Keratinocyte (primary cell): Measurements from ENCODE around the gene TRPT1. TPM values are rescaled to one million over a fixed set of nuclear protein-coding genes. Genes with fewer than 3 reads are reported as not detected.

ENCODE experiments used
- DNase-seq: peaks from one replicate; pipeline ENCODE4 v3.0.0-alpha.2; 2011; ENCODE audit warnings: low read depth, missing footprints, low spot score
- FAIRE-seq: peaks from 2 replicates; lab custom pipeline; 2011; peaks lifted over from hg19 to GRCh38; lab: Jason Lieb, UNC
- H2AFZ ChIP-seq: 2 replicates; pipeline ENCODE4 v1.6.0; 2012; ENCODE audit warnings: low read length, control low read depth, inconsistent platforms; ENCODE audit not compliant: control insufficient read depth
- H3K27ac ChIP-seq: 2 replicates; pipeline ENCODE4 v1.5.1; 2011; ENCODE audit warnings: low read length; ENCODE audit not compliant: control insufficient read depth, insufficient read depth
- H3K27me3 ChIP-seq: 3 replicates; pipeline ENCODE4 v1.6.0; 2011; ENCODE audit warnings: low read length; ENCODE audit not compliant: control insufficient read depth, insufficient read depth; ENCODE audit errors: extremely low read depth
- H3K36me3 ChIP-seq, 2 experiments: 2 replicates in 1 of 2; 3 replicates in 1 of 2; pipeline ENCODE4 v1.5.1; 2011; ENCODE audit warnings: low read length in 2 of 2, mild to moderate bottlenecking in 1 of 2; ENCODE audit not compliant: control insufficient read depth in 2 of 2, insufficient read depth in 2 of 2; ENCODE audit errors: extremely low read depth in 1 of 2
- H3K4me1 ChIP-seq: 3 replicates; pipeline ENCODE4 v1.5.1; 2011; ENCODE audit warnings: low read length; ENCODE audit not compliant: control insufficient read depth, insufficient read depth; ENCODE audit errors: extremely low read depth
- H3K4me2 ChIP-seq: 3 replicates; pipeline ENCODE4 v1.6.0; 2011; ENCODE audit warnings: low read depth, low read length; ENCODE audit not compliant: control insufficient read depth, insufficient read depth; ENCODE audit errors: extremely low read depth
- H3K4me3 ChIP-seq, 3 experiments: fragments of 200-600 bp in 1 of 3; sonication (generic) in 1 of 3; 2 replicates in 2 of 3; 3 replicates in 1 of 3; pipeline ENCODE4 v1.5.1; 2011 to 2016; ENCODE audit warnings: low read length in 3 of 3, mild to moderate bottlenecking in 3 of 3, control low read depth in 2 of 3, inconsistent platforms in 1 of 3, low read depth in 1 of 3, mixed read lengths in 1 of 3, mixed run types in 1 of 3, moderate library complexity in 1 of 3; ENCODE audit not compliant: control insufficient read depth in 2 of 3, insufficient read depth in 2 of 3; ENCODE audit errors: extremely low read depth in 1 of 3
- H3K79me2 ChIP-seq: 2 replicates; pipeline ENCODE4 v1.6.0; 2012; ENCODE audit warnings: low read length; ENCODE audit not compliant: control insufficient read depth, insufficient read depth
- H3K9ac ChIP-seq: 3 replicates; pipeline ENCODE4 v1.6.0; 2011; ENCODE audit warnings: low read length; ENCODE audit not compliant: control insufficient read depth, insufficient read depth; ENCODE audit errors: extremely low read depth
- H3K9me1 ChIP-seq: 3 replicates; pipeline ENCODE4 v1.6.0; 2011; ENCODE audit warnings: low read length; ENCODE audit not compliant: control insufficient read depth, insufficient read depth; ENCODE audit errors: extremely low read depth
- H3K9me3 ChIP-seq: 2 replicates; pipeline ENCODE4 v1.5.1; 2012; ENCODE audit warnings: low read depth, low read length; ENCODE audit not compliant: control insufficient read depth
- H4K20me1 ChIP-seq: 3 replicates; pipeline ENCODE4 v1.6.0; 2011; ENCODE audit warnings: low read length; ENCODE audit not compliant: control insufficient read depth, insufficient read depth; ENCODE audit errors: extremely low read depth
- EZH2 ChIP-seq: IDR thresholded peaks from one replicate; pipeline ENCODE4 v1.6.1; 2012; ENCODE audit warnings: inconsistent platforms, mild to moderate bottlenecking, low read length, moderate library complexity
- dilution Hi-C: fragments of 300-500 bp; cut with MboI; formaldehyde crosslinking; loops from one replicate; pipeline ENCODE4 v1.7.0; 2020; ENCODE audit warnings: low sequenced_read_pairs; ENCODE audit not compliant: extremely low pct_ligation_motif_present
- polyA plus RNA-seq, 5 experiments: library from polyadenylated mRNA; depleted of rRNA in 3 of 5; stranded (reverse) in 3 of 5; stranded (forward) in 1 of 5; unstranded in 1 of 5; fragments of >200 nt; gene quantifications; 1 replicate in 1 of 5; 2 replicates in 3 of 5; 3 replicates in 1 of 5; pipeline versions ENCODE4 v1.2.1 to v1.2.3, GENCODE V29; 2011 to 2012; ENCODE audit warnings: missing spikeins in 2 of 5, low read depth in 1 of 5, low replicate concordance in 1 of 5
- TF ChIP-seq, protein P1 (sequence below), 3 experiments: IDR thresholded peaks in 1 of 3; conservative IDR thresholded peaks in 1 of 3; optimal IDR thresholded peaks in 1 of 3; 2 replicates in 2 of 3; 3 replicates in 1 of 3; pipeline versions ENCODE3 to v1.5.1; 2011; ENCODE audit warnings: low read length in 3 of 3, mild to moderate bottlenecking in 3 of 3, moderate library complexity in 2 of 3, control low read depth in 1 of 3, inconsistent platforms in 1 of 3; ENCODE audit not compliant: insufficient read depth in 2 of 3; ENCODE audit errors: extremely low read depth in 1 of 3

TRPT1 gene
- polyA plus RNA-seq, 1 donor (not counting 4 experiments of a cell fraction or from before 2014, with no cell fraction given), result 15.5 TPM

DNA sequence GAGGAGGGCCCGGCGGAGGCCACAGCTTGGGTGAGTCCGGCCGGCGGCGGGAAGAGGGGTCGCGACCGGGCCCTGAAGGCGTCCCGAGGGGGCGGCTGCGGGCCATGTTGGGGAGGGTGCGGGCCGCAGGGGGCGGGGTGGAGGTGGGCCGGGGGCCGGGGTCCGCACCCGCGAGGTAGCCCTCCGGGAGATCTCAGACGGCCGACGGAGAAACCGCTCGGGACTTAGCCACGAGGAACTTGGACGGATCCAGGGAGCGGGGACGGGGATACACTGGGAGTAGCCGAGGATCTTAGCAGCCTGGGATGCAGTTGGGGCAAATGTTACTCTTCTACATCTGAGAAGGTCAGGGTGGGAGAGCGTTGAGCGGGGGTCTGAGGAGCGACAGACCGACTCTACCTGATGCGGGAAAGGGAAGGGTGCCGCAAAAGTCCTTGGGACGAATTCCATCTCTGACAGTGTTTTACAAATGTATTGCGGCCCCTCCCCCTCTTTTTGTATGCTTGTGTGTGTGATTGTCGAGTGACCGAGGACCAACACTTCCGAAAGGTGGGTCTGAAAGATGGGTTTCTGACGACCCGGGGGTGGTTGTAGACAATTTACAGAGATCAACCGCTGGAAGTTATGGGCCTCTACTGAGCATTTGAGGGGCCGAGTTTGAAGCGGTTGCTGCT, 39.4 kb downstream of the TRPT1 start:
- no peak overlapping the region for H3K4me3 ChIP-seq
- no peaks in the 10 kb centered on the region for H3K9me3 ChIP-seq
- H3K4me2 ChIP-seq, result no peak overlapping the region
- H3K27me3 ChIP-seq, result no peaks in the 10 kb centered on the region
- no peak overlapping the region for H3K9ac ChIP-seq
- H2AFZ ChIP-seq, result no peak overlapping the region
- H3K4me1 ChIP-seq, result peaks cover 13% of the 10 kb centered on the region
- H4K20me1 ChIP-seq, result peaks cover 7% of the 10 kb centered on the region
- H3K9me1 ChIP-seq, result no peaks in the 10 kb centered on the region
- H3K36me3 ChIP-seq, result peaks cover 2 to 12% of the 10 kb centered on the region in 2 experiments
- DNase-seq, result no peak
- FAIRE-seq, result no peak
- H3K79me2 ChIP-seq, result peaks cover 35% of the 10 kb centered on the region
- H3K27ac ChIP-seq, result peak overlapping the region; percentile 61
- TF ChIP-seq, protein P1, sequence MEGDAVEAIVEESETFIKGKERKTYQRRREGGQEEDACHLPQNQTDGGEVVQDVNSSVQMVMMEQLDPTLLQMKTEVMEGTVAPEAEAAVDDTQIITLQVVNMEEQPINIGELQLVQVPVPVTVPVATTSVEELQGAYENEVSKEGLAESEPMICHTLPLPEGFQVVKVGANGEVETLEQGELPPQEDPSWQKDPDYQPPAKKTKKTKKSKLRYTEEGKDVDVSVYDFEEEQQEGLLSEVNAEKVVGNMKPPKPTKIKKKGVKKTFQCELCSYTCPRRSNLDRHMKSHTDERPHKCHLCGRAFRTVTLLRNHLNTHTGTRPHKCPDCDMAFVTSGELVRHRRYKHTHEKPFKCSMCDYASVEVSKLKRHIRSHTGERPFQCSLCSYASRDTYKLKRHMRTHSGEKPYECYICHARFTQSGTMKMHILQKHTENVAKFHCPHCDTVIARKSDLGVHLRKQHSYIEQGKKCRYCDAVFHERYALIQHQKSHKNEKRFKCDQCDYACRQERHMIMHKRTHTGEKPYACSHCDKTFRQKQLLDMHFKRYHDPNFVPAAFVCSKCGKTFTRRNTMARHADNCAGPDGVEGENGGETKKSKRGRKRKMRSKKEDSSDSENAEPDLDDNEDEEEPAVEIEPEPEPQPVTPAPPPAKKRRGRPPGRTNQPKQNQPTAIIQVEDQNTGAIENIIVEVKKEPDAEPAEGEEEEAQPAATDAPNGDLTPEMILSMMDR (optimal IDR thresholded peaks at IDR 0.05 in 1 of 3, IDR thresholded peaks at IDR 0.05 in 1 of 3, conservative IDR thresholded peaks at IDR 0.05 in 1 of 3; ENCODE audit: extremely low read depth in 1 of 3, insufficient read depth in 2 of 3, low read length in 3 of 3), result no peak
- no peak for TF ChIP-seq EZH2
- dilution Hi-C loops, result no loop called here

DNA sequence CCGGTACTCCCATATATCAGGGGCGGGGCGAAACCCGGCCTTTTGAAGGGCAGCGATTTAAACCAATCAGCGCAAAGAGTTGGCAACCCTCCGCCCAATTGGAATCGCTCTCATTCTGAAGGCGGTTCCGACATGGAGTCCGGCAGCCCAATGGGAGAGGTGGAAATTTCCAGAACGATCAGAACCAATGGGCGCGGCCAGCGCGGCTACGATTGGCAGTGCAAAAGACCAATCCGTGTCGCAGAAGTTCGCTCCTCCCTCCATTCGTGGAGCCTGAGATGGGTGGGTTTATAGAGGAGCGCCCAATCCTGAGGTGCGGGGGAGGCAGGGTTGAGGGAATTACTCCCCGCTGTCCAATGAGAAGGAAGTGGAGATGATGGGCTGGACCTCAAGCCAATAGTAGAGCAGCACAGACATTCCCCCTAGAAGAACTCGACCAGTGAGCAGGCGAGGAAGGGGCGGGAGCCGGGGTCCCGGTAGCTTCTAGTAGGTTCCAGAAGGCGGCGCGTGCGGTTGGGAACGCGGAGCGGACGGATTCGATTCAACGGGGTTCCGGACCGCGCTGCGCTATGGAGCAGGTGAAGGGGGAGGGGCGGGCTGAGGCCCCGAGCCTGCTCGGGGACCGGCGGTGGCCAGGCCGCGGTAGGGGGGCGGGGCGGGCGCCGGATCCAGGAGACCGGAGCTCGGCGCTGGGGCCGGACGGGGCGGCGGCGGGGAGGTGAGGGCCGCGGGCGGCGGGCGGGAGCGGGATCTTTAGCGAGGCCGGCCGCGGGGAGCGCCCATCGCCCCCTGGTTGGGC, 40.1 kb downstream of the TRPT1 start, which contains the start of gene STIP1:
STIP1 (plus strand) TSS at position 479 of the 799 bp plus-strand sequence; CDS start at position 570, 91 bp downstream.
- Histone ChIP-seq H3K4me3 (peak within 1 kb of the TSS; percentile 76 to 89 (median 88)), H3K4me2 (peak within 1 kb of the TSS; percentile 99), H3K27me3 (no peaks in the 10 kb centered on the region), H3K79me2 (peaks cover 28% of the 10 kb centered on the region), H3K27ac (peak within 1 kb of the TSS; percentile 69), H3K9me3 (no peaks in the 10 kb centered on the region), H3K9me1 (no peaks in the 10 kb centered on the region), H3K4me1 (peaks cover 19% of the 10 kb centered on the region), H3K9ac (peak within 1 kb of the TSS; percentile 78), H4K20me1 (peaks cover 7% of the 10 kb centered on the region), H3K36me3 (peaks cover 0 to 12% of the 10 kb centered on the region in 2 experiments), H2AFZ (peak within 1 kb of the TSS; percentile 74)
- DNase-seq (peak; percentile 99), FAIRE-seq (peak; percentile 63)
- dilution Hi-C loops, result no loop called here
- TF ChIP-seq, protein P1 (optimal IDR thresholded peaks at IDR 0.05 in 1 of 3, IDR thresholded peaks at IDR 0.05 in 1 of 3, conservative IDR thresholded peaks at IDR 0.05 in 1 of 3; ENCODE audit: extremely low read depth in 1 of 3, insufficient read depth in 2 of 3, low read length in 3 of 3), result peak; percentile 26 to 57 (median 34)
- TF ChIP-seq EZH2, result no peak
